ENCODE results near the gene PCDHGA6.
"Not testable (repeated sequence)": the region's sequence is repeated elsewhere in the genome, so short reads cannot be mapped to it uniquely, and the experiment has no call there.

DNA sequence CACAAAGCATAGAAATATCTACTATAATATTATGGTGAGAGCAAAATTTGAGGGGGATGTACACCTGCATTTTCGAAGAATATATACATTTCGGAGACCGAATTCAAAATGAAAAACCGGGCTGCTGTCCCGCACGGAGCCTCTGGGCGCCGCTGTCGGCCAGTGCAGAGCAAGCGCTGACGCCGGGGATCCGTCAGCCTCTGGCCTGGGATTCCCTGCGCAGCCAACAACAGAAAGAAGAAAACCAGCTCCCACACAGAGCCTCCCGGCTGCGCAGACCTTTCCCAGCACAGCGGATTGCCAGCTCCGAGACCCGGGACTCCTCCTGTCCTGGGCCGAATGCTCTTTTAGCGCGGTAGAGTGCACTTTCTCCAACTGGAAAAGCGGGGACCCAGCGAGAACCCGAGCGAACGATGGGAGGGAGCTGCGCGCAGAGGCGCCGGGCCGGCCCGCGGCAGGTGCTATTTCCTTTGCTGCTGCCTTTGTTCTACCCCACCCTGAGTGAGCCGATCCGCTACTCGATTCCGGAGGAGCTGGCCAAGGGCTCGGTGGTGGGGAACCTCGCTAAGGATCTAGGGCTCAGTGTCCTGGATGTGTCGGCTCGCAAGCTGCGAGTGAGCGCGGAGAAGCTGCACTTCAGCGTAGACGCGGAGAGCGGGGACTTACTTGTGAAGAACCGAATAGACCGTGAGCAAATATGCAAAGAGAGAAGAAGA lies 34.3 kb downstream of the PCDHGA6 start, which contains the start of gene PCDHGB6:
- TF ChIP-seq POLR2A, EP300 (IDR thresholded peaks at IDR 0.05): not testable (repeated sequence)
- TF ChIP-seq, protein P1, sequence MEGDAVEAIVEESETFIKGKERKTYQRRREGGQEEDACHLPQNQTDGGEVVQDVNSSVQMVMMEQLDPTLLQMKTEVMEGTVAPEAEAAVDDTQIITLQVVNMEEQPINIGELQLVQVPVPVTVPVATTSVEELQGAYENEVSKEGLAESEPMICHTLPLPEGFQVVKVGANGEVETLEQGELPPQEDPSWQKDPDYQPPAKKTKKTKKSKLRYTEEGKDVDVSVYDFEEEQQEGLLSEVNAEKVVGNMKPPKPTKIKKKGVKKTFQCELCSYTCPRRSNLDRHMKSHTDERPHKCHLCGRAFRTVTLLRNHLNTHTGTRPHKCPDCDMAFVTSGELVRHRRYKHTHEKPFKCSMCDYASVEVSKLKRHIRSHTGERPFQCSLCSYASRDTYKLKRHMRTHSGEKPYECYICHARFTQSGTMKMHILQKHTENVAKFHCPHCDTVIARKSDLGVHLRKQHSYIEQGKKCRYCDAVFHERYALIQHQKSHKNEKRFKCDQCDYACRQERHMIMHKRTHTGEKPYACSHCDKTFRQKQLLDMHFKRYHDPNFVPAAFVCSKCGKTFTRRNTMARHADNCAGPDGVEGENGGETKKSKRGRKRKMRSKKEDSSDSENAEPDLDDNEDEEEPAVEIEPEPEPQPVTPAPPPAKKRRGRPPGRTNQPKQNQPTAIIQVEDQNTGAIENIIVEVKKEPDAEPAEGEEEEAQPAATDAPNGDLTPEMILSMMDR (IDR thresholded peaks at IDR 0.05) = peak in 3 of 4 experiments; percentile 23 to 55 (median 33)

Data from gastroesophageal sphincter (tissue), 3 donors.